ENCODE results near the gene MBNL3.

The MBNL3 gene

DNA sequence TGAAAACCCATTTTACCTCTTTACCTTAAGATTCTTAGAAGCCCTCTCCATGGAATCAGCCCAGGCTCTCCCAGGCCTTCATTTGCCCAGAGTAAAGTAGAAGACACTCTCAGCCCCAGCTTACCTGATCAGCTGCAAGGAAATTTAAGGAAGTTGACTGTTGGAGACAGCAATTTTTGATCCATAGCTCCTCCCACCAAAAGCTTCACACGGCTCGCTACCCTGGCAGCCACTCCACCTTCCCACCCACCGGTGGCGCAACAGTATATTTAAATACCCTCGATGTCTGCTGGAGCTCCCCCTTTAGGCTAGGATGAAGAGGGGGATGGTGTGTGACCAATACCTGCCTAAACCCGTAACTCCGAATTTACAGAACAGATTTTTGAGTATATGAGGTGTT is 75.4 kb downstream of the MBNL3 start:
- DNase-seq = no peak

DNA sequence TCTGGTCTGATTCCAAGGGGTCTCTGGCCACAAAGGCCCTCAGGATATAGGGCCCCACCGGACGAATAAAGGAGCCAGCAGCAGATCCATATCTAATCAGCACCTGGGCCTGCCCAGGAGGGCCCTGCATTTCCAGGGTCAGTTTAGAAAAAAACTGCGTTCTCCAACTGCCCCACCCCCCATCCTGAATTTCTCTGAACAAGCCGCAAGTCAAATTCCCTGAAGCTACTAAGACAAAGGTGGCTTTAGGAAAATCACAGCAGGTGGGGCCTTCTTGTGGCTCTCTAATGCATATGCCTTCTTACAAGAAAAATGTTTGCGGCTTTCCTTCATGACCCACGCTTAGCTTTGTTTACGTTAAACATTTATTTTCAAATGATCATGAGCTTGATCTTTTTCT is 76.6 kb downstream of the MBNL3 start:
- DNase-seq = no peak

DNA sequence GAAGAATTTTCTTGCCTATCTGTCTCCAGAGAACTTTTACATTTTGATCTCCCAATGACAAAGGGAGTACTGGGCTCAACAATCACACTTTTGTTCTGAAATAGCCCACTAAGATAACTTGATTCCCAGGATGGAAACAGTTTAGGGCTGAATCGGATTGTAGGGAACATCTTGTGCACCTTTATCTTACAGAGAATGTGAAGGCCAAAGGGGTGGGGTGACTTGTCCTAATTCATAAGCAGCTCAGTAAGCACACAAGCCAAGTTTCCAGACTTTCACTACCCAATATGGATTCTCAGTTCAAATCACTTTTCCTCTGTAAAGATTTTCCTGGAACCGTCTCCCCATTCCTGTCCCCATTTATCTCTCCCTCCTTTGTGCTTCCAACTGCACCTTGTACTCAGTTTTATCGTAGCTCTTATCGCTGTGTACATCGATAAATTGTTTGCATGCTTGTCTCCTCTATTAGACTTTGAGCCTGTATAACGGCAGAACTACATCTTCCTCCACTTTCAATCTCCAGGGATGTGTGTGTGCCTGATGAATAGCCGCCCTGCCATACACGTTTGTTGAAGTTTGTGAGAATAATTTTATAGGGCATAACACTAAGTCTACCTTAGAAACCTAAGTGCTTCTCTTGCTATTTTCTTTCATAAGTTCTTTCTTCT is 77.4 kb downstream of the MBNL3 start:
- DNase-seq = no peak

DNA sequence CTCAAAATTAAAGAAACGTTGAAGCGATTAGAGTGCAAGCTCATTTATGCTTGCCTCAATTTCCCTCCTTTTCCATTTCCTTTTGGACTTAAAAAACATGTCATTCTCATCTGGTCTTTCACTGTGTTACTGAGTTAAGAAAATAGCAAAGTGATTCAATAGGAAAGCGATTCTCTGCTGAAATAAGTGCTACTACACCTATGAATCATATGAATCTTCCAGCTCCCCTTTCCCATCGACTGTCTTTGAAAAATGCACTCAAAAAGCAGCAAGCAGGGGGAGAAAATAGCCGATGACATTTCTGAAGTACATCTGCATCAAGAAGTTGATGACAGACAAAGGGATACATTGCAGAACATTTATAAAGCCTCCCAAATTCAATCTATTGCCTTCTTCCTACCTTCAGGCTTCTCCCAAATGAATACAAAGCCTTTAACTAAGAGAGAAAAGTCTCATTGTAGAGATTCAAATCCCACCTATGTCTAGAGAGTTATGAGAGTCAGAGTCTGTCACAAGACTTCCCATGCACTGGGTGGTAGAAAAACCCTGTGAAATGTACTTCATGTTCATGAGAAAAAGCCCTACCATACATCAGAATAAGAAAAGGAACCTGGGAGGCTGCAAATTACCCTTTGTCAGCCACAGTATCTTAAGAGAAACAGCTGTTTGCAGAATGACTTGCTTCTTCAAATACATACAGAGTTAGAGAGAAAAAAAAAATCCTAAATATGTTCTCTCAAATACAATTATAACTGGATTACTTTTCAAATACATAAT is 78.9 kb downstream of the MBNL3 start:
- no peak for DNase-seq

DNA sequence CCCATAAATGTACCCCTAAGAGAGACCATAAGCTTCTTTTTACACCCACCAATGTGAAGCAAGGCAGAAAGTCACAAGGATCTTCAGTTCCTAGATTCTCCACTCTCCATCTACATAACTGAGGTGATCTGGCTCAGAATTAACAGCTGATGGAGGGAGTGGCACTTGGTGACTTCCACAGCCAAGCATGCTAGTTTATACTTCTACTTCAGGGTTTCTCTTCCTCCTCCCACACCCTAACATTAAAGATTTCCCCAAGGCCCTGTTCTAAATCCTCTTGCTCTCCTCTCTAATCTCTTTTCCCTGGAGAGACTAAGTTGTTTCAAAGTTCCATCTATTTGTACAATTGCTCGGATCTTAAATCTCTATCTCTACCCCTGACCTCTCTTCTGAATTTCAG is 81.1 kb downstream of the MBNL3 start:
- no peak for DNase-seq

DNA sequence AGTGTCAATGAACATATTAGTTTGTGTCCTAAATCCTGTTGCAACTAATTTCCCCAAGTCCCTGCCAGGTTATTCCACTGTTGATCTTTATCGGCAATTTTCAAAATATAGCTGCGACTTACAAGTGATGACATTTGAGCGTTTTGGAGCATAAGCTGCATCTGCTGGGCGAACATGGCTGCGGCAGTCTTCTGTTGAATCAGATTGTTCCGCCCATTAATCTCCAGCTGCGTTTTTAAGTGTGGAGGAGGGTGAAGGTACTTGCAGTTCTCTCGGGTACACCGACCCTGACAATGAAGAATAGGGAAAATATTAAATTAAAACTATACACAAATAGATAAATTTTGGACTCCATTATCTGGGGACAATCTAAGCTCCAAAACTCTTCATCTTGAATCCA is 82.7 kb downstream of the MBNL3 start:
- DNase-seq = no peak

DNA sequence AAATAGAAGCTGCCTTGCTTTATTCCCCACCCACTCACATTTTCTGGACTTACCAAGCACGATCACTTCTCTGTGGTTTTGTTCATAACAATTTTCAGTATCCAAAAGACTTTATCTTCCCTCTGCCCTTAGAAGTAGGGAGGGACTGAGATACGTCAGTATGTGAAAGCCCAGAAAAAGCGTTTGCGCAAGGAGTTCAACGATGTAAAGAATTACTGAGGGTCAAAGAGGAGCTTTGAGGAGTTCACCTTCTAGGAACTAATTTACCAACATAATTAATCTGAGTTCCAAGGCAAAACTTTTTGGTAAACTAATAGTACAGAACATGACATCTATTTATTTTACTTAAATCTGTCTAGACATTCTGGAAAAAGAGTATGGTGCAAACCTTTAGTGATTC is 84.6 kb downstream of the MBNL3 start:
- no peak for DNase-seq

DNA sequence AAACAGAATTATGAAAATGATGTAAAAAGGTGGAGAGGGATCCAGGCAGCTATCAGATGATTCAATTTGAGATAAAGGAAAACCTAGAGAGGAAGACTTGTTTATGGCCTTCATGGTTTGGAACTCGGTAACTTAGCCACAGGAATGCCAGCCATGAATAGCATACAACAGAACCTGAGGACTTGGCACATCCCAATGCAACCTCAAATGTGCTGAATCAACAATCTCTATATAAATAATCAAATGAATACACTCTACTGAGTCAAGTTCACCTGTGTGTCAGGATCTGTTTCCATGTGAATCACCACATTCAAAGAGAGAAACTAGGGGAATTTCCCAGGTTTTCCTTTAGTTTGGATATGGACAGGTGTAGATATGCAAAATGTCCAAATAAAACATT is 86.9 kb downstream of the MBNL3 start:
- no peak for DNase-seq

DNA sequence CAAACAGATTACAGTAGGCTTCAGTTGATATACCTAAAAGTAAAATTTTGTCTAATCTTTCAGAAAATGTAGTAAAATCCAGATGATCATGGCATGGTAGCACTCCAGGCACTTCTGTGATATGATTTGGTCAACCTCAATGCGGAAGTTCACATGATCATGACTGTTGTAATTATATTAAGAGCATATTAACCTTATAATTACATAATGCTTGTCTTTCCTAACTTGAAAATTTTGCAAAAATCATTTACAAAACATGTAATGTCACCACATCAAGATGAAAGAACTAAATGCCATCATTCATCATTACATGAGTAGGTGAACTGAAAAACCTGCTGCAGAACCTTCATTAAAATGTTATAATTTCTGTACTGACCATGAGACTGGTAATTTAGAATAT is 88.1 kb downstream of the MBNL3 start:
- DNase-seq = no peak

DNA sequence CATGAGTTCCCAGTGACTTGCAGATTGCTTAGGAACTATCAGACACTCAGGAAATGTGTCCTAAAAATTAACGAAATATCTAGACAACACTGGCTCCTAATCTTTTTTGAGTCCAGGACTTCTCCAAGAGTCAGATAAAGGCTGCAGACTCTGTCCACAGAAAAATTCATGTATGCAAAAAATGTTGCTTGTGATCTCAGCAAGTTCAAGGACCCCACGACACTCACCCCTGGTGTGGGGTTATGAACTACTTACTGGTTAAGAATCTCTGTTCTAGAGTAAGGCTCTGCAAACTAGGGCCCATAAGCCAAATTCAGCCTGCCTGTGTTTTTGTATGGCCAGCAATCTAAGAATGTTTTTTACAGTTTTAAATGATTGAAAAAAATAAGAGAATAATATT is 93.2 kb downstream of the MBNL3 start:
- DNase-seq = no peak

DNA sequence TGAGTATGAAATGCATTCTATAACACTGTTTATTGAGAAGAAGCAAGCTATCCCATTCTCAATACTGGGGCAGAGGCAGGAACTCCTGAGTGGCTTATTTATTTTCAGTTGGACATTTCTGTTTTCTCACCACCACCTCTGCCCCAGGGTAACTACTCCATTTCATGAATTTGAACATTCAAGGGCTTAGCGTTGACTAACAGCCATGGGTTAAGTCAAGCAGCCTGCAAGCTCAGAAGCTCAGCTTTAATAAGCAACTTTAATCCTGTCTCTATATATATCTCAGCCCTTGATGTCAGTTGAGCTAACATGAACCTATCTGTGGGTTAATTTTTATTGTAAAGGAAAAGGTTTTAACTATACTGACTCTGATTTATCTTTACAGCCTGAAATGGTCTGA is 93.8 kb downstream of the MBNL3 start:
- no peak for DNase-seq

DNA sequence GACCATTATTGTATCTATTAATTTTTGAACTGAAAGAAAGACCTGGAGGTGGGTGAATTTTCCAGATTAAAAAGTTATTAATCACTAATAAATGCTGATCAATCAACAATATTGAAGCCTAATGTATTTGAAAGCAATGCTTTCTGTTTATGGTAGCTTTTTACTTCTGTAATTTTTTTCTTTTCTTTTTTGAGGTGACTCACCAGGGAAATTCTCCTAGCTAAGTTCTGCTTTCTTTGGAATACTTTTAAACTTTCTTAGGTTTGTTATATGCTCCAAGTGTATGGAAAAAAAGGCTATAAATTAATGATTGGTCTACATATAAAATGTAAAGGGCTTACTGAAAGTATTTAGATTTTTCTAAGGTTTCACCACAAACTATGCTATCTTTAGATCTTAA is 94.2 kb downstream of the MBNL3 start:
- DNase-seq = no peak

DNA sequence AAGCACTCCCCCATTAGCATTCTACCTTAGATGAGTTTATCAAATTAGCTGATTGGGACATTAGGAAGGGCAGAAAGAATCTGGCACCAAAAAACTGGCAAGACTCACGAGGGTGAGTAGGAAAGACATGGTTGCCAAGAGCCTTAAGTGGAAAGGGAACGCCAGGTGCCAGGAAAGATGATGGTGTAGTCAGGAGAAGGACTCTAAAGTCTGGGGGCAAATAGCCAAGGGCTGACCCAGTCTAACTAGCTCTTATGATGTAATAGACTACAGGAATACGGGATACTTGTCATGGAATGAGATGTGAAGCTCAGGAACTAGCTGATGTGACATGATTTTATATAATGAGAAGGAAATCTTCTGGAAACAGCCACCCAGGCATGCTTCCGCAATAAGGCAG is 94.8 kb downstream of the MBNL3 start:
- no peak for DNase-seq

DNA sequence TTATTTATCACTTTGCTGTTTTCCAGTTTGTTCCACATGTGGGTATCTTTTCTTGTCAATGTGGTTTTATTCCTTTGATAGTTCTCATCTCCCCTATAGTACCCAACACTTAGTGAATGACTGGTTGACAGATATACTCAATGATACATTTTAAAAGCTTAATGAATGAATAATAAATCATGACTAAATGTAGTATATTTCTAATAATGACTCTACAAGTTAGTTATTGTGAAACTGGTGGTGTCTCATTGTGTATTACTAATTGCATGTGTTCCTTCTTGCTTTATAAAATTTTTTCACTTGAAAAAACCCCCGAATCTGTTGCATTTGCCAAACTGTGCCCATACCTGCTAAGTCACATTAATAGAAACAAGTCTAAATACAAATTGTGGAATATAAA is 95.4 kb downstream of the MBNL3 start:
- no peak for DNase-seq

DNA sequence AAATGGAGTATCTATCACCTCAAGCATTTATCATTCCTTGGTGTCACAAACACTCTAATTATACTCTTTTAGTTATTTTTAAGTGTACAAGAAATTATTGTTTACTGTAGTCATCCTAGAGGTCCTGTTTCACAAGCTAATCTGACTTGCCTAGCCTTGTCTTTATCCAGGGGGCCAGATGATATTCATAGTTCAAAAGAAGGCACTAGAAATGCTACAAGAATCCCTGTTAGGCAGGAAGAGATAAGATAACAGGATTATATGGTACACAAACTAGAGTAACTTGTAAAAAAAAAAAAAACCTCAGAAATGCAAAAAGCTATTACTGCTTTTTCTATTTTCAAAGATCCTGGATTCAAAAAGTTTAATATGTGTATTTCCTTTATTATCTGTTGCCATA is 95.8 kb downstream of the MBNL3 start:
- no peak for DNase-seq

DNA sequence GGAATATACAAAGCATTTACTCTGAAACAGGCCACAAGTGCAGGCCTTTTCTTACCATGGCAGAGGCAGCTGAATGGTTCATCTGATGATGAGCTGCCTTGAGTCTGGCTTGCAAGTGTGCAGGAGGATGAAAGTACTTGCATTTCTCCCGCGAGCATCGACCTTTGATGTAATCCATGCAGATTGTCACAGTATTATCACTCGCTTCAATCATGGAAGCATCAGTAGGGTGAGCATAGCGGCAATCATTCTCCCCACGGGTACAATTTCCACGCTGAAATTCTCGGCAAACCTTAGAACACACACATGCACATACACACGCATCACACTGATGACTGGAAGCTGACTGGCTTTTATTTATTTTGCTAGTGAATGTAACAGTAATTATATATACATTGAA is 98.0 kb downstream of the MBNL3 start:
- DNase-seq = no peak

DNA sequence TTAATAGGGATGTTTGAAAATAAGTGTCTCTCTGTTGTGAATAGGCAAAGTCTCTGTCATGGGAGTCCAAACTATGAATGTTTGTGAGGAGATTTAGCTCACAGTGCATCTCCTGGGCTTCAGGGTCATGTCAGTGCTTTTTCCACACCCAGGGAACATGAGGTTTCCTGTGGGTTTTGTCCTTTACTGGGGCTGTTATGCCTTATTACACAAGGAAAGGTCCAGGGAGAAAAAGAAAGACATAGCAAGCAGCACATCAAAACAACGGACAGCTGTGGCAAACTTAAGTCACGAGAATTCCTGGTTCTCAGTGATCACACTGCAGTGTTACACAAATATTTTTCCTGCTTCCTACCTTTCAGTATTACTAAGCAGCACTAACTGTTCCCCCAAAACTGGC is 99.4 kb downstream of the MBNL3 start:
- DNase-seq = no peak

DNA sequence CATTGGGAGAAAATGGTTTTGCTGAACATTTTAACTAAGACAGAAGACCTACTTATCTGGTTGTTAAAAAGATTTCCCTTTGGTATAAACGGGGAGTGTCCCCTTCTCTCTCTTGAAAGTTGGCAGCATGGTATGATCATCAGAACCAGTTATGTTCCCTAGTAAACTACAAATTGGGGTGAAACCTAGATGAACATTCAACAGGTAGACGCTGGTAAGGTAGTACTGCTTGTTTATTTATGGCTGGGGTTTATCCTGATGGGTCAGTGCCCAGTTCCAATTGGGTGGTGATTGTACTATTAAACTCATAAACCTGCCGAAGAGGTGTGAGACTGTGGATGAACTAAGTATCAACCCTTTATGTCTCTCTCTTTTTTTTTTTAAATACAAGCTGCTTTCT is 100.5 kb downstream of the MBNL3 start:
- DNase-seq = no peak

DNA sequence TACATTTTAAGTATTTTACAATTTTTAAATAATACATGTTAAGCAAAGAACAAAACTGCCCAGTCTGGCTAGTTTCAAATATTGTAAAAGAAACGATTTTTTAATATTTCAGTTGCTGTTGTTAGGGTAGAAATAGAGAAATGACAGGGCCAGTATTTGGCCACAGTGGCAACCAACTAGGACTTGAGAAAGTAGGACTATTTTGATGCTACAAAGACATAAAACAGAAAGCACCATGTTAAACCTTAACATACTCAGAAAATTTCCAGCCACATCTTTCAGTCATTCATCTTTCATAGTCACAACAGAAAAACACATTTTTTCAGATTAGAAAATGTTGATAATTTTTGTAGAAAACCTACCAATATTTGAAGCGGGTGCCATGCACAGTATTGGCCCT is 104.5 kb downstream of the MBNL3 start:
- DNase-seq = no peak

DNA sequence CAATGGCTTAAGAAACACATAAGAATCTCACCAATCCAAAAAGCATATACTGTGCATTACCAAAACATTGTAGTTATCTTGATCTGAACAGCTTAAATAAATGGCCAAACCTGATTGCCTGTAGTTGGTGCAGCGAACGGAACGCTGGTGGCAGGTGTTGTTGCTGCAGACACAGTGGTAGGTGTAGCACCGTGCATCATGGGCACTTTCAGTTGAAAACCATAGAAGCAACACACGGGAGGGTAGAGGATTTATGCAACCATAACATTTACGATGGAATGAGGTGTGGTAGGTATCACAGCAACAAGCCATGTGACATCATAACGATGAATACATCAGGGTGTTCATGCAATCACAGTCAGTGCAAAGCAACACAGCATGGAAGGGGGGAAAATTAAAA is 106.8 kb downstream of the MBNL3 start:
- no peak for DNase-seq

DNA sequence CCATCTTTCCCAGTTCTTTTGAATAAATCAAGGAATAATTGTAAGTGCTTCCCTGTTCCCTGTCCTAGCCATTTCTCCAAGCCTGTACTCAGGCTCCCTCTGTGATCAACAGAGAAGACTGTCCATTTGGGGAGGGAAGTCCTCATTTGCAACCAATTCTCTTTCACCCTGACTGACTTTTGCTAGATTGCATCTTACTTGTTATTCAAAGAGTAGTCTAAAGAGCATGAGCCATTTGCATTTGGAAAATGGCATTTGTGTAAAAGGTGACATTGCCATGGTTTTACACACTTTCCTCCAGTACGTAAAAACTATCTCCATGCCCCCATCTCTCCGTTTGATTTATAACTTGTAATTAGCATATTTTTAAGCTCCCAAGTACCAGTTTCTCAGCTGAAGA is 110.6 kb downstream of the MBNL3 start:
- no peak for DNase-seq

DNA sequence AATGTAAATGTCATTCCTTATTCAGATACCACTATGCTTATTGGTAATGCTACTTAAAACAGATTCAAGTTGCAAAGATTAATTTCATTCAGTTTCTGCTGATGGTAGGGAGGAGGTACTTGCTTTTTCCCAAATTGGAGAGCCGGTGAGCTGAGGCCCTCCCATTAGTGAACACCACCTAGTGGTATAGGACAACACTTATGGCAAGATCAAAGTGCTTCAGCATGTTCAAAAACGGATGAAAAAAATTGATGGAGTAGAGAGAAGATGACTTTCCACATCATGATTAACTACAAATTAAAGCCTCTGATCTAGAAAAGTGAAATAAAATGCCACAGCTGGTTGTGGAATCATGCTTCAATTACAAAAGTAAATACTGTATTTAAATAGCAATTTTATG is 112.9 kb downstream of the MBNL3 start:
- DNase-seq = no peak

DNA sequence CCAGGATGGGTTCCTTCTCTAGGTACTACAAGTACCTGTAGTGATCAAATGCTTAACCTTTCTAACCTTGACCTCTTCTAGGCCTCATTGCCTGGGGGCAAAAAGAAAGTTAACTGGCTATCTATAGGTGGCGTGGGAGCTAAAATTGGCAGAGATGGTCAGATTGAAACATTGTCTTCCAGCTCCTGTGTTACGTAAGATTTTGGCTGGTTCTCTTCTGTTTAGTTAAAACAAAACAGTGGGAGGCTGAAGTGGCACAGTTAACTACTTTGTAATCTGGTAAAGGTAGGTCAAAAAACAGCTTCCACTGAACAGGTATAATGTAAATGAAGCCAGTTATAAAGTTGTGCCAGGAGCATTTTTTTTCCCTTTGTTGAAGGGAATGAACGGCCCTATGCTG is 115.2 kb downstream of the MBNL3 start:
- no peak for DNase-seq

DNA sequence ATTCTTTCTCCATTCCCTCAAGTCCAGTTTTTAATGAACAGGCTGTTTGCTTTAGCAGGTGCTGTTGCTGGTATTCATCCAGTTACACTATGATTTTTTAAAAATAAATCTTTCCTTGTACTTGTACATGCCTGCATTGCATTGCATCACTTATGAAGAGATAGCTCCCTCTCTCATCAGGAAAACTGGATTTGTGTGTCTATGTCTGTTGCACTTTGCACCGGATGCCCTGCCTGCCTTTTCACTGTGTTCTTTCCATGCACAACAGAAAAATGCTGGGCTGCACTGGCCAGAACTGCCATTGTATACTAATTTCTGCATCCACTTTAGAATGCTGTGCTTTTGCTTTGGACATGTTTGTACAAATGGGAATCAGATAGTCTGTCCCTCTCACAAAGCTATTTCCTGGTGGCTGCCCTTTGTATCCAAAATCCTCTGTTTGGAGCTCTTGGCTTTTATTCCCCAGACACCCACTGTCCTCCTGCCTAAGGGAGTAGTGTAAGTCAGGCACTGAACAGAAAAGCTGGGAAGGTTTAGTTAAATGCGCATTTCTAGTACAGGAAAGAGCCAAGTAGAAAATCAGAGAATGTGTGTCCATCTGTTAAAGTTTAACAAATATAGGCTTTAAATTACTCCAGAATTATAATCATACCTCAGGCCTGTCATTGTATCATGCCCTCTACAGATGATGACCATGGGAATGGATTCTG is 119.1 kb downstream of the MBNL3 start:
- no peak for DNase-seq
